Measurements from ENCODE around the gene PIK3R1.

PIK3R1 gene

GRCh38 chr5:68239487-68239886 is 23.9 kb downstream of the PIK3R1 start:
- peak; percentile 49 for DNase-seq (ENCODE audit: low spot score)
- in situ Hi-C loops (cut with MboI; ENCODE audit: low pct_unique_long_range_greater_than_20kb, low sequenced_read_pairs, unreplicated experiment) = no loop called here
- TF ChIP-seq CTCF (IDR thresholded peaks at IDR 0.05; ENCODE audit: extremely low read depth, insufficient read depth, missing control alignments) = no peak

GRCh38 chr5:68240202-68240601 is 24.6 kb downstream of the PIK3R1 start:
- in situ Hi-C loops (cut with MboI; ENCODE audit: low pct_unique_long_range_greater_than_20kb, low sequenced_read_pairs, unreplicated experiment) = no loop called here
- peak; percentile 48 for DNase-seq (ENCODE audit: low spot score)
- no peak for TF ChIP-seq CTCF (IDR thresholded peaks at IDR 0.05; ENCODE audit: extremely low read depth, insufficient read depth, missing control alignments)

GRCh38 chr5:68240771-68241170 is 25.2 kb downstream of the PIK3R1 start:
- in situ Hi-C loops (cut with MboI; ENCODE audit: low pct_unique_long_range_greater_than_20kb, low sequenced_read_pairs, unreplicated experiment) = no loop called here
- DNase-seq (ENCODE audit: low spot score) = no peak
- TF ChIP-seq CTCF (IDR thresholded peaks at IDR 0.05; ENCODE audit: extremely low read depth, insufficient read depth, missing control alignments) = no peak

DNA sequence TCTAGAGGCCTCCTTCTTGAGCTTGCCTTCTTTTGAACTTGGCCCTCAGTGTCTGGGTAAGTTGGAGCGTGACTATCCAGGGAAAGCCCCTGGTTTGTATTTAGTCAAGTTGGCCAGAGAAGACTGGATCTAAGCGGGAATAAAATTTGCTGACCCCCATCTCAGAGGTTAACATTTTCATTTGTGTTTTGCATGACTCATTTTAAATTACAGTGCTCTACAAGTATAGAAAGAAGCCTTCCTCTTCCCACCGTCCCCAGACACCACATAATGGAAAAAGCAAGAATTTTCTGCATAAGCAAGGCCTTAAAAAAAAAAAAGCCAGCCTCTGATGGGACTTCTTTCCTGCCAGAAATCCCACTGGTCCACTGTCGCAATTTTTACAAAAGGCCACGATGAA is 27.2 kb downstream of the PIK3R1 start:
- in situ Hi-C loops (cut with MboI; ENCODE audit: low pct_unique_long_range_greater_than_20kb, low sequenced_read_pairs, unreplicated experiment) = no loop called here
- DNase-seq (ENCODE audit: low spot score) = no peak
- TF ChIP-seq CTCF (IDR thresholded peaks at IDR 0.05; ENCODE audit: extremely low read depth, insufficient read depth, missing control alignments) = no peak

GRCh38 chr5:68243251-68243650 is 27.7 kb downstream of the PIK3R1 start:
- DNase-seq (ENCODE audit: low spot score) = no peak
- TF ChIP-seq CTCF (IDR thresholded peaks at IDR 0.05; ENCODE audit: extremely low read depth, insufficient read depth, missing control alignments) = no peak
- in situ Hi-C loops (cut with MboI; ENCODE audit: low pct_unique_long_range_greater_than_20kb, low sequenced_read_pairs, unreplicated experiment) = no loop called here

- no peak for TF ChIP-seq CTCF (IDR thresholded peaks at IDR 0.05; ENCODE audit: extremely low read depth, insufficient read depth, missing control alignments)
- DNase-seq (ENCODE audit: low spot score) = no peak
- in situ Hi-C loops (cut with MboI; ENCODE audit: low pct_unique_long_range_greater_than_20kb, low sequenced_read_pairs, unreplicated experiment) = no loop called here
Observed at GRCh38 chr5:68243681-68244080, 28.1 kb downstream of the PIK3R1 start.

- in situ Hi-C loops (cut with MboI; ENCODE audit: low pct_unique_long_range_greater_than_20kb, low sequenced_read_pairs, unreplicated experiment) = no loop called here
- no peak for DNase-seq (ENCODE audit: low spot score)
- no peak for TF ChIP-seq CTCF (IDR thresholded peaks at IDR 0.05; ENCODE audit: extremely low read depth, insufficient read depth, missing control alignments)
Observed at GRCh38 chr5:68245319-68245718, 29.8 kb downstream of the PIK3R1 start.
